HCT116 (cell line): ENCODE results near the gene ADCK1.

Experiments
- CBX3 ChIP-seq: IDR thresholded peaks from 2 replicates; pipeline ENCODE4 v1.6.1; 2012; ENCODE audit warnings: low read depth
- SIN3A ChIP-seq: IDR thresholded peaks from 2 replicates; pipeline ENCODE4 v1.6.1; 2012; ENCODE audit warnings: low read depth
- SP1 ChIP-seq: IDR thresholded peaks from 2 replicates; pipeline ENCODE4 v1.6.1; 2012; ENCODE audit warnings: low read depth
- SRF ChIP-seq: IDR thresholded peaks from 2 replicates; pipeline ENCODE4 v1.6.1; 2012; ENCODE audit warnings: low read depth
- ZNF274 ChIP-seq: fragments of 200-500 bp; sonication (Bioruptor generic); IDR thresholded peaks from 2 replicates; pipeline ENCODE4 v1.6.1; 2014; ENCODE audit warnings: mild to moderate bottlenecking, low read depth, low read length, inconsistent platforms
- TF ChIP-seq, protein P1 (sequence below), 3 experiments: fragments of 200-600 bp in 1 of 3; sonication (generic) in 1 of 3; IDR thresholded peaks in 2 of 3; conservative IDR thresholded peaks in 1 of 3; 2 replicates each; pipeline ENCODE4 v1.5.1; 2012 to 2017; ENCODE audit warnings: low read depth in 2 of 3, low read length in 2 of 3, antibody characterized with exemption in 1 of 3, borderline replicate concordance in 1 of 3, control low read depth in 1 of 3, mild to moderate bottlenecking in 1 of 3, mixed read lengths in 1 of 3, mixed run types in 1 of 3, moderate library complexity in 1 of 3; ENCODE audit not compliant: insufficient read depth in 1 of 3
- TF ChIP-seq, protein P2 (sequence below): IDR thresholded peaks from 2 replicates; pipeline ENCODE4 v1.6.1; 2012; ENCODE audit warnings: low read depth
- TF ChIP-seq, protein P3 (sequence below): IDR thresholded peaks from 2 replicates; pipeline ENCODE4 v1.6.1; 2012
- TF ChIP-seq, protein P4 (sequence below): IDR thresholded peaks from 2 replicates; pipeline ENCODE4 v1.6.1; 2012

DNA sequence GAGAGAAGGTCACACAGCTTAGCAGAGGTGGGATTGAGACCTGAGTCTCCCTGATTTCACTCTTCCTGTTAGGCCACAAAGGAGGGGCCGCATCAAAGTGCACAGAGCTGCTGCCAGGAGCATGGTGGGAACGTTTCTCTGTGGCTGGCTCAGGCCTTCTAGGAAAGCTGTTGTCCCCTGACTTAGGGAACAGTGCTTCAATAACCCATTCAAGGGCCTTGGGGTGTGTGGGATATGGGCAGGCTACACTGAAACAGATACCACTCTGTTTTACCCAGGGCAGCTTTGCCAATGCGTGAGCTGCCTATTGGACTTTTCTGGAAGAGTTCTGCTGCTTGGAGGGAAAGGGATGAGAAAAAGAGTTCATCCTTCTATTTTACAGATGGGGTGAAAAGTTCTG, 110.0 kb downstream of the ADCK1 start:
- TF ChIP-seq, protein P1, sequence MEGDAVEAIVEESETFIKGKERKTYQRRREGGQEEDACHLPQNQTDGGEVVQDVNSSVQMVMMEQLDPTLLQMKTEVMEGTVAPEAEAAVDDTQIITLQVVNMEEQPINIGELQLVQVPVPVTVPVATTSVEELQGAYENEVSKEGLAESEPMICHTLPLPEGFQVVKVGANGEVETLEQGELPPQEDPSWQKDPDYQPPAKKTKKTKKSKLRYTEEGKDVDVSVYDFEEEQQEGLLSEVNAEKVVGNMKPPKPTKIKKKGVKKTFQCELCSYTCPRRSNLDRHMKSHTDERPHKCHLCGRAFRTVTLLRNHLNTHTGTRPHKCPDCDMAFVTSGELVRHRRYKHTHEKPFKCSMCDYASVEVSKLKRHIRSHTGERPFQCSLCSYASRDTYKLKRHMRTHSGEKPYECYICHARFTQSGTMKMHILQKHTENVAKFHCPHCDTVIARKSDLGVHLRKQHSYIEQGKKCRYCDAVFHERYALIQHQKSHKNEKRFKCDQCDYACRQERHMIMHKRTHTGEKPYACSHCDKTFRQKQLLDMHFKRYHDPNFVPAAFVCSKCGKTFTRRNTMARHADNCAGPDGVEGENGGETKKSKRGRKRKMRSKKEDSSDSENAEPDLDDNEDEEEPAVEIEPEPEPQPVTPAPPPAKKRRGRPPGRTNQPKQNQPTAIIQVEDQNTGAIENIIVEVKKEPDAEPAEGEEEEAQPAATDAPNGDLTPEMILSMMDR (IDR thresholded peaks at IDR 0.05 in 2 of 3, conservative IDR thresholded peaks at IDR 0.05 in 1 of 3; ENCODE audit: borderline replicate concordance in 1 of 3, insufficient read depth in 1 of 3, low read depth in 2 of 3, low read length in 2 of 3) = no peak
- TF ChIP-seq ZNF274 (no peak), SP1 (no peak), SIN3A (no peak), CBX3 (no peak), SRF (no peak)
- TF ChIP-seq, protein P2, sequence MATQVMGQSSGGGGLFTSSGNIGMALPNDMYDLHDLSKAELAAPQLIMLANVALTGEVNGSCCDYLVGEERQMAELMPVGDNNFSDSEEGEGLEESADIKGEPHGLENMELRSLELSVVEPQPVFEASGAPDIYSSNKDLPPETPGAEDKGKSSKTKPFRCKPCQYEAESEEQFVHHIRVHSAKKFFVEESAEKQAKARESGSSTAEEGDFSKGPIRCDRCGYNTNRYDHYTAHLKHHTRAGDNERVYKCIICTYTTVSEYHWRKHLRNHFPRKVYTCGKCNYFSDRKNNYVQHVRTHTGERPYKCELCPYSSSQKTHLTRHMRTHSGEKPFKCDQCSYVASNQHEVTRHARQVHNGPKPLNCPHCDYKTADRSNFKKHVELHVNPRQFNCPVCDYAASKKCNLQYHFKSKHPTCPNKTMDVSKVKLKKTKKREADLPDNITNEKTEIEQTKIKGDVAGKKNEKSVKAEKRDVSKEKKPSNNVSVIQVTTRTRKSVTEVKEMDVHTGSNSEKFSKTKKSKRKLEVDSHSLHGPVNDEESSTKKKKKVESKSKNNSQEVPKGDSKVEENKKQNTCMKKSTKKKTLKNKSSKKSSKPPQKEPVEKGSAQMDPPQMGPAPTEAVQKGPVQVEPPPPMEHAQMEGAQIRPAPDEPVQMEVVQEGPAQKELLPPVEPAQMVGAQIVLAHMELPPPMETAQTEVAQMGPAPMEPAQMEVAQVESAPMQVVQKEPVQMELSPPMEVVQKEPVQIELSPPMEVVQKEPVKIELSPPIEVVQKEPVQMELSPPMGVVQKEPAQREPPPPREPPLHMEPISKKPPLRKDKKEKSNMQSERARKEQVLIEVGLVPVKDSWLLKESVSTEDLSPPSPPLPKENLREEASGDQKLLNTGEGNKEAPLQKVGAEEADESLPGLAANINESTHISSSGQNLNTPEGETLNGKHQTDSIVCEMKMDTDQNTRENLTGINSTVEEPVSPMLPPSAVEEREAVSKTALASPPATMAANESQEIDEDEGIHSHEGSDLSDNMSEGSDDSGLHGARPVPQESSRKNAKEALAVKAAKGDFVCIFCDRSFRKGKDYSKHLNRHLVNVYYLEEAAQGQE = no peak
- TF ChIP-seq, protein P3, sequence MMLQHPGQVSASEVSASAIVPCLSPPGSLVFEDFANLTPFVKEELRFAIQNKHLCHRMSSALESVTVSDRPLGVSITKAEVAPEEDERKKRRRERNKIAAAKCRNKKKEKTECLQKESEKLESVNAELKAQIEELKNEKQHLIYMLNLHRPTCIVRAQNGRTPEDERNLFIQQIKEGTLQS = no peak
- TF ChIP-seq, protein P4, sequence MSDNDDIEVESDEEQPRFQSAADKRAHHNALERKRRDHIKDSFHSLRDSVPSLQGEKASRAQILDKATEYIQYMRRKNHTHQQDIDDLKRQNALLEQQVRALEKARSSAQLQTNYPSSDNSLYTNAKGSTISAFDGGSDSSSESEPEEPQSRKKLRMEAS = no peak
